Measurements from ENCODE around the gene RIPPLY3.

The RIPPLY3 gene

GRCh38 chr21:37026499-37026898 is 20.0 kb downstream of the RIPPLY3 start:
- TF ChIP-seq REST (IDR thresholded peaks at IDR 0.05; ENCODE audit: insufficient read depth in 1 of 2, low read depth in 2 of 2, low read length in 2 of 2) (no peak), POLR2AphosphoS5 (IDR thresholded peaks at IDR 0.05; ENCODE audit: low read depth, low read length) (no peak), FOXP2 (optimal IDR thresholded peaks at IDR 0.05; ENCODE audit: borderline replicate concordance, extremely low read depth, extremely low read length, insufficient read depth) (no peak), TAF1 (IDR thresholded peaks at IDR 0.05; ENCODE audit: borderline replicate concordance, insufficient read depth, low read length) (no peak), SIN3A (IDR thresholded peaks at IDR 0.05; ENCODE audit: borderline replicate concordance, insufficient read depth, low read length) (no peak)

- no peak for TF ChIP-seq SIN3A (IDR thresholded peaks at IDR 0.05; ENCODE audit: borderline replicate concordance, insufficient read depth, low read length)
- no peak for TF ChIP-seq FOXP2 (optimal IDR thresholded peaks at IDR 0.05; ENCODE audit: borderline replicate concordance, extremely low read depth, extremely low read length, insufficient read depth)
- TF ChIP-seq POLR2AphosphoS5 (IDR thresholded peaks at IDR 0.05; ENCODE audit: low read depth, low read length), result no peak
- TF ChIP-seq REST (IDR thresholded peaks at IDR 0.05; ENCODE audit: insufficient read depth in 1 of 2, low read depth in 2 of 2, low read length in 2 of 2), result no peak
- TF ChIP-seq TAF1 (IDR thresholded peaks at IDR 0.05; ENCODE audit: borderline replicate concordance, insufficient read depth, low read length), result no peak
These were observed 22.1 kb downstream of the RIPPLY3 start for GRCh38 chr21:37028570-37028969.

GRCh38 chr21:37030864-37031263 is 24.4 kb downstream of the RIPPLY3 start:
- no peak for TF ChIP-seq SIN3A (IDR thresholded peaks at IDR 0.05; ENCODE audit: borderline replicate concordance, insufficient read depth, low read length)

- no peak for TF ChIP-seq FOXP2 (optimal IDR thresholded peaks at IDR 0.05; ENCODE audit: borderline replicate concordance, extremely low read depth, extremely low read length, insufficient read depth)
- no peak for TF ChIP-seq SIN3A (IDR thresholded peaks at IDR 0.05; ENCODE audit: borderline replicate concordance, insufficient read depth, low read length)
- TF ChIP-seq REST (IDR thresholded peaks at IDR 0.05; ENCODE audit: insufficient read depth in 1 of 2, low read depth in 2 of 2, low read length in 2 of 2), result no peak
- TF ChIP-seq POLR2AphosphoS5 (IDR thresholded peaks at IDR 0.05; ENCODE audit: low read depth, low read length), result no peak
- no peak for TF ChIP-seq TAF1 (IDR thresholded peaks at IDR 0.05; ENCODE audit: borderline replicate concordance, insufficient read depth, low read length)
These were observed 25.8 kb downstream of the RIPPLY3 start for GRCh38 chr21:37032293-37032692.

GRCh38 chr21:37032877-37033471 is 26.5 kb downstream of the RIPPLY3 start:
- no peak for TF ChIP-seq TAF1 (IDR thresholded peaks at IDR 0.05; ENCODE audit: borderline replicate concordance, insufficient read depth, low read length)
- TF ChIP-seq REST (IDR thresholded peaks at IDR 0.05; ENCODE audit: insufficient read depth in 1 of 2, low read depth in 2 of 2, low read length in 2 of 2), result no peak
- TF ChIP-seq POLR2AphosphoS5 (IDR thresholded peaks at IDR 0.05; ENCODE audit: low read depth, low read length), result no peak
- no peak for TF ChIP-seq SIN3A (IDR thresholded peaks at IDR 0.05; ENCODE audit: borderline replicate concordance, insufficient read depth, low read length)
- no peak for TF ChIP-seq FOXP2 (optimal IDR thresholded peaks at IDR 0.05; ENCODE audit: borderline replicate concordance, extremely low read depth, extremely low read length, insufficient read depth)

Data from PFSK-1 (cell line).